Hindlimb muscle (tissue), 1 donor: ENCODE data around the gene TMC2. TPM values are rescaled to one million over a fixed set of nuclear protein-coding genes. Genes with fewer than 3 reads are reported as not detected.
"Not testable (repeated sequence)": the region's sequence is repeated elsewhere in the genome, so short reads cannot be mapped to it uniquely, and the experiment has no call there.

ENCODE experiments used
- DNase-seq: peaks from one replicate; pipeline ENCODE4 v3.0.0-alpha.2; 2013
- polyA plus RNA-seq: library from polyadenylated mRNA; unstranded; fragments of 120-200 nt; gene quantifications from one replicate; pipeline ENCODE4 v1.2.1, GENCODE V29; 2013; ENCODE audit not compliant: insufficient read length

TMC2 gene
- polyA plus RNA-seq, 1 donor = 0.13 TPM

GRCh38 chr20:2524709-2525506 lies 11.5 kb upstream of the TMC2 start:
- DNase-seq = peak; percentile 58

- DNase-seq = not testable (repeated sequence)
These were observed 10.2 kb upstream of the TMC2 start for GRCh38 chr20:2526218-2526583.

- DNase-seq = no peak
These were observed 8.6 kb upstream of the TMC2 start for GRCh38 chr20:2527762-2528161.

- DNase-seq = no peak
These were observed 7.6 kb upstream of the TMC2 start for GRCh38 chr20:2528671-2529271.

- no peak for DNase-seq
These were observed 3.3 kb upstream of the TMC2 start for GRCh38 chr20:2533118-2533517.

GRCh38 chr20:2535711-2536559 lies 438 bp upstream of the TMC2 start:
- no peak for DNase-seq

- DNase-seq = no peak
These were observed 728 bp downstream of the TMC2 start for GRCh38 chr20:2537101-2537500.

- no peak for DNase-seq
These were observed 2.0 kb downstream of the TMC2 start for GRCh38 chr20:2538356-2538755.

GRCh38 chr20:2538931-2539720 lies 2.8 kb downstream of the TMC2 start:
- DNase-seq = no peak

- no peak for DNase-seq
These were observed 5.6 kb downstream of the TMC2 start for GRCh38 chr20:2541940-2542339.

GRCh38 chr20:2542361-2542760 lies 6.0 kb downstream of the TMC2 start:
- DNase-seq = no peak

- no peak for DNase-seq
These were observed 7.8 kb downstream of the TMC2 start for GRCh38 chr20:2544211-2544610.

GRCh38 chr20:2545594-2545993 lies 9.2 kb downstream of the TMC2 start:
- DNase-seq = no peak

- no peak for DNase-seq
These were observed 21.7 kb downstream of the TMC2 start for GRCh38 chr20:2557873-2558580.

GRCh38 chr20:2558581-2559278 lies 22.4 kb downstream of the TMC2 start:
- DNase-seq = peak; percentile 3

- no peak for DNase-seq
These were observed 22.9 kb downstream of the TMC2 start for GRCh38 chr20:2559279-2559626.

GRCh38 chr20:2559651-2560050 lies 23.3 kb downstream of the TMC2 start:
- DNase-seq = no peak

- DNase-seq = no peak
These were observed 26.7 kb downstream of the TMC2 start for GRCh38 chr20:2563116-2563515.

- DNase-seq = no peak
These were observed 28.0 kb downstream of the TMC2 start for GRCh38 chr20:2564406-2564805.

GRCh38 chr20:2575682-2576081 lies 39.3 kb downstream of the TMC2 start:
- no peak for DNase-seq

- DNase-seq = no peak
These were observed 39.9 kb downstream of the TMC2 start for GRCh38 chr20:2576317-2576727.
